ENCODE results near the gene TRHDE.

DNA sequence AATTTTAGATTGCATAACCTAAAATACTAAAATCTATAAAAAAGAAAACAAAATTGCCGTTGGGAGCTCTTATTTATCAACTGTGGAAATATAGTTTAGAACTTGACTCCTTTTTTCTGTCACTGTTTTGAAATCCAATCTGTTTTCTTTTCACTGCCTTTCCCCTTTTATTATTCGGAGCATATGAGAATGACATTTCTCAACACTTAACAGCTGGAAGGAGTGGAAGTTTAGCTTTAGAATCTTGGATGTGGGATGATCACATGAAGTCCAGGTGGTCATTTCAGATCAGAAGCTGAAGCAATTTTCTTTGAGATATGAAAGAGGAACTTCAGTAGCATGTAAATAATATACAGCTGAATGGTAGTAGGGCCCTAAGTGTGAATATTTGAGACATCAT lies 16.7 kb downstream of the TRHDE start:
- TF ChIP-seq CTCF (IDR thresholded peaks at IDR 0.05) (no peak), POLR2A (IDR thresholded peaks at IDR 0.05) (no peak)
